H54 (cell line): ENCODE results near the gene EEPD1.
"Not testable (repeated sequence)": the region's sequence is repeated elsewhere in the genome, so short reads cannot be mapped to it uniquely, and the experiment has no call there.

Experiments
- DNase-seq: peaks from one replicate; pipeline ENCODE4 v3.0.0; 2011; ENCODE audit warnings: low spot score, mixed read lengths; ENCODE audit not compliant: insufficient read length
- FAIRE-seq: peaks from 3 replicates; lab custom pipeline; 2011; peaks lifted over from hg19 to GRCh38; lab: Jason Lieb, UNC
- POLR2A ChIP-seq: IDR thresholded peaks from 2 replicates; pipeline ENCODE4 v1.6.1; 2011; ENCODE audit warnings: low read depth, mild to moderate bottlenecking, low read length

EEPD1 gene

DNA sequence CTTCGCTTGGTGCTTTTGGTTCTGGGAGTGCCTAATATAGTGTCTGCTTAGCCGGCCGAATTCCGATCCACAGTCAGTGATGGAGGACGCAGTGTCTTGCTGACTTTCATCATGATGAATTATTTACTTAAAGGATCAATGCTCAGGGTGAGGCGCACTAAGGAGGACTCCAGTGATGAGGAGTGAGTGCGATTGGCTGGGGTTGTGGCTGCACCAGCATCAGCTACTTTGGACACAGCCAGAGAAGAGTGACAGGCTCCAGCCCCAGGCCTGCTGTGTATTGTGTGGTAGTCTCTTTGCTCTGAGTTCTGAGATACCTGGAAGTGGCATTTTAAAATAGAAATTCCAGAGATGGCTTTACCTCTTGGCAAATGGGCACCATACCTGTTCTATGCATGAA is 163.3 kb downstream of the EEPD1 start:
- no peak for FAIRE-seq
- no peak for TF ChIP-seq POLR2A

DNA sequence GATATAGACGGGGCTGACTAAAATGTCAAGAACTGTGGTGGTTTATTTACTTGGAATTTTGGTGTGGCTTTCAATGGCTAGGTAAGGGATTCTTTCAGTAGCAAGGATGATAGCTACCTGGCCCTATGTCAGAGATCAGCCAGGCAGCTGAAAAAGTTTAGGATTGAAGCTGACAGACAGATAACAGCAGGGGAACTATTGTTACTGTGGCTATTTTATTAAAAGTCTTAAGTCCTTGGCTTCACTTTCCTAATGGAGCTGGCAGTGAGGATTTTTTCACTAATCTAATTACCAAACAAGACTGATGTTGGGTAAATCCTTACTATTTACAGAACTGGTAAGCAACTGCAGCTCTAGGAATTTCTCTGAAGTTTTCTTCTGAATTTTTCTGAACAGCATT is 164.2 kb downstream of the EEPD1 start:
- FAIRE-seq (no peak), DNase-seq (no peak)
- TF ChIP-seq POLR2A: no peak

More for the DNA sequence above, 163.3 kb downstream of the EEPD1 start:
- DNase-seq: no peak

DNA sequence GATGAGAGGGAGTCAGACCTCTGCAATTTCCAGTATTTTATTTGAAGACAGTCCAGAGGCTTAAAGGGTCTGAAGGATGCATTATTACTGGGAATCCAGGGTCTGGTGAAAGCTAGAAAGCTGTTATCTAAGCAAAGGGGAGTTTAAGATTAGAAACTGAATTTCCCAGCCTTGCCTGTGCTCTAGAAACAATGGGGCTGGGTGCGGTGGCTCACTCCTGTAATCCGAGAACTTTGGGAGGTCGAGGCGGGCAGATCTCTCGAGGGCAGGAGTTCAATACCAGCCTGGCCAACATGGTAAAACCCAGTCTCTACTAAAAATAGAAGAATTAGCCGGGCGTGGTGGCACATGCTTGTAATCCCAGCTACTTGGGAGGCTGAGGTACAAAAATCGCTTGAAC is 165.1 kb downstream of the EEPD1 start:
- TF ChIP-seq POLR2A: no peak
- no peak for FAIRE-seq
- DNase-seq: no peak

DNA sequence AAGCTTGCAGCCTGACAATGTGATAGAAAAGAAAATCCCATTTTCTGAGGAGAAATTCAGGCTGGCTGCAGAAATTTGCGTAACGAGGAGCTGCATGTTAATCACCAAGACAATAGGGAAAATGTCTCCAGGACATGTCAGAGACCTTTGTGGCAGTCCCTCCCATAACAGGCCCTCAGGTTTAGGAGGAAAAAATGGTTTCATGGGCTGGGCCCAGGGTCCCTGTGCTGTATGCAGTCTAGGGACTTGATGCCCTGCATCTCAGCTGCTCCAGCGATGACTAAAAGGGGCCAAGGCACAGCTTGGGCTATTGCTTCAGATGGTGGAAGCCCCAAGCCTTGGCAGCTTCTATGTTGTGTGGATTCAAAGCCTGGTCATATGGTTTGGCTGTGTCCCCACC is 168.2 kb downstream of the EEPD1 start:
- not testable (repeated sequence) for FAIRE-seq

DNA sequence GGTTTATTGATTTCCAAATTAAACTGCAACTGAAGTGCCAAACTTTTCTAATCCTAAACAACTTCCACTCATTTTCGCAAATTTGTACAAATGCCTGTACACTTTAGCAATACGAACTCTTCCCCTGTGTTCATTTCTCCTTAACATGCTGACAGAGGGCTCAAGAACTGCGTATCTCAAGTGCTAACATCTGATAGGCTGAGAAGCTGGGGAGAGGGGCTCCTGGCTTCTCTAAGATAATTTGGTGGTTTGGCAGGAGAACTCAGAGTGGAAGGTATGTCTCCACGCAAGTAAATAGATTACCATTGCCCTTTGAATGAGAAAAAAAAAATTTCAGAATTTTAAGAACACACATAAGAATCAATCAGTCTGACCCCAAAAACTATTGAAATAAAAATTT is 183.3 kb downstream of the EEPD1 start:
- no peak for TF ChIP-seq POLR2A
- no peak for DNase-seq
- FAIRE-seq: no peak

More for the DNA sequence above, 168.2 kb downstream of the EEPD1 start:
- not testable (repeated sequence) for DNase-seq

DNA sequence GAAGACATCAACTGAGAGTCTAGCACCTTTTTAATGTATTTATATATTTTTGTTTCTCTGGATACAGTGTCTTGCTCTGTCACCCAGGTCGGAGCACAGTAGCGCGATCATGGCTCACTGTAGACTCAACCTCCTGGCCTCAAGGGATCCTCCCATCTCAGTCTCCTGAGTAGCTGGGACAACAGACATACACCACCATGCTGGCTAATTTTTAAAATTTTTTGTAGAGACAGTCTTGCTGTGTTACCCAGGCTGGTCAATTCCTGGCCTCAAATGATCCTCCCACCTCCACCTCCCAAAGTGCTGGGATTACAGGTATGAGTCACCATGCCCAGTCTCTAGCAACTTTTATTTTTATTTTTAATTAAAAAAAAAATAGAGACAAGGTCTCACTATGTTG is 185.2 kb downstream of the EEPD1 start:
- no peak for TF ChIP-seq POLR2A
- DNase-seq (no peak), FAIRE-seq (no peak)

DNA sequence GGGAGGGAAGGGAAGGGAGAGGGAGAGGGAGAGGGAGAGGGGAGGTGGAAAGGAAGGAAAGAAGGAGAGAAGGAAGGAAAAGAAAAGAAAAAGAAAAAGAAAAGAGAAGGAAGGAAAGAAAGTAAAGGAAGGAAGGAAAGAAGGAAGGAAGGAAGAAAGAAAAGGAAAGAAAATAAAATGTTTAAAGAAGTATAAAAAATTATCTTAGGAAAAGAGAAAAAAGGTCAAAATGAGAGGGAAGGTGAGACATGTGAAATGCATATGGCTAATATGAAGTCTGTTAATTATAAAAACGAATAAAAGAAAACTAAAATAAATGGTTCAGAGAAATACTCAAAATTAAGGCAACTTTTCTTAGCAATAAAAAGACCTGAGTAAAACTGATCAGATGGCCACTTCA is 190.5 kb downstream of the EEPD1 start:
- FAIRE-seq (no peak), DNase-seq (no peak)
- TF ChIP-seq POLR2A: no peak

DNA sequence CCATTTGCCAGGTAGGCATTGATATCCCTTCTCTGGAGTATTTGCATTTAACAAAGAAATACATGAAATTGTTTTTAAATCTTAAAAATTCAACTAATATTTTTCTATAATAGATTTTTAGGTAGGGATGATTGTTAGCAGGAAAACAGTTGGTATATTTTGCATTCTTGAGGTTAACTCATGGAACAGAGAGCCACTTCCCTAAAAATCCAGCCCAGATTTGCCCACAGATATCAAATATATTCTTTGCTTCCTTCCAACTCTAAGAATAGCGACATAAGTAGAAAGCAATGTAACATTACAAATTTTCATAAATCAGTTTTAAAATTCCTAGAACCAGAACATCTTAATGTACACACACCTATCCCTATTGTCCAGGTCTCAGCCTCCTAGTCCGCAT is 191.6 kb downstream of the EEPD1 start:
- no peak for TF ChIP-seq POLR2A
- DNase-seq: no peak
- no peak for FAIRE-seq

DNA sequence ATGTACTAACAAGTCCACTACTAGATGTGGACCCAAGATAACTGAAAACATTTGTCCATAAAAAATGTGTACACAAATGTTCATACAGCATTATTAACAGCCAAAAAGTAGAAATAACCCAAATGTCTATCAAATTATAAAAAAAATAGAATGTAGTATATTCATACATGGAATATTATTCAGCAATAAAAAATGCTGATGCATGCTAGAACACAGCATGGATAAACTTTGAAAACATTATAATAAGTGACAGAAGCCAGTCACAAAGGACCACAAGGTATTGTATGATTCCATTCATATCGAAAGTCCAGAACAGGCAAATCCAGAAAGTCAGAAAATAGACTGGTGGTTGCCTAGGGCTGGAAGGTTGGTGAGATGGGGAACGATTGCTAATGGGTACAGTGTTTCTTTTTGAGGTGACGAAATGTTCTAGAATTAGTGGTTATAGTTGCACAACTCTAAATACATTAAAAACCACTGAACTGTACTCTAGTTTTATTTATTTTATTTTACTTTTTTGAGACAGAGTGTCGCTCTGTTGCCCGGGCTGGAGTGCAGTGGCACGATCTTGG is 193.3 kb downstream of the EEPD1 start:
- no peak for TF ChIP-seq POLR2A
- DNase-seq (no peak), FAIRE-seq (no peak)

DNA sequence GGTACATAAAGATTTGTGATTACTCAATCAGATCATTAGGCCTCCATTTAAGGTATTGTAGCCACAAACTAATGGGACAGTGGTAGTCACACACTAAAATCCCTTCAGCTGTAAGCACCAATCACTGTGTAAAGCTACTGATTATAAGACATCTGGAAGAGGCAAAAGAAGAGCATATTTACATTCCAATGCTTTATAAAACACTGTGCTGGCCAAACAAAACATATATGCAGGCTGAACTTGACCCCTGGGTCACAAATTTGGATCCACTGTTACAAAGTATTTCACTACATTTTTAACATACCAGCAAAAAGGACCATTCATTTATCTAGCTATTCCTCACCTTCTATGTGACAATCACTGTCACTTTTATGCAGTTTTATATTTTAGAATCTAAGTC is 195.2 kb downstream of the EEPD1 start:
- FAIRE-seq (peak; percentile 92), DNase-seq (no peak)
- TF ChIP-seq POLR2A: no peak

DNA sequence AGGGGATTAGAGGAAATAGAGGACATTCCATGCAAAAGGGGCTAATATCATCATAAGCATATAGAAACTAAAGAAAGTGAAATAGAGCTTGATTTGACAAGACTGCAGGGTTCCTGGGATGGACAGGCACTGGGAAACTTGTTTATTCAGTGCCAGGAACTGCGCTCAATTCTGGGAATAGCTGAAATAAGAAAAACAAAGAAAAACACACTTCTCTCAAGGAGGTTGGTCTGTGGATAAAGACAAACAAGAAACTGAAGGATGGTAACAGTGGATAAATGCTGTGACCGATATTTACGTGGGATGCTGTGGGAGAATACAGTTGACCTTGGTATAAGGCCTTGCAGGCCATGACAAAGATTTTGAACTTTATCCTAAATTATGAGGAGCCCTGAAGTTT is 195.7 kb downstream of the EEPD1 start:
- DNase-seq: no peak
- peak; percentile 43 for FAIRE-seq
- TF ChIP-seq POLR2A: no peak

DNA sequence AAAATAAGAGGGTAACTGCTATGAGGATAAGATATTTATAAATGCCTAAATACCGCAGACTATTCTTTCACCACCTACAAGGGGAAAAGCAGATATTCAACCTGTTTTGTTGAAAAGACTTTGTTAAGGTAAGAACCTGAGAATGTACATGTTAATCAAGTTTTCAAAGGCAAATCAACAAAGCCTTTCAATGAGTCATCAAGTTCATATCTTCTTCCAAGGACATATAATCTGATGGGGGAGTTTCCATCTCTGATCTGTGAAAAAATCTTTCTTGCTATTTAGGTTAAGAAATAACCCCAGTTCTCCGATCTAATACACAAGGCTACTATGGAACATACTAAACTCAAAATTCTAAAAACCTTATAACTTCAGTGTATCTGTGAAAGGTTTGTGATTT is 196.6 kb downstream of the EEPD1 start:
- FAIRE-seq: peak; percentile 43
- DNase-seq: no peak
- no peak for TF ChIP-seq POLR2A
